GM19035 (cell line): ENCODE results near the gene FMNL2.

Source experiments
- ATAC-seq: cut with Tn5 transposase; IDR thresholded peaks from one replicate; pipeline ENCODE4 v1.9.1; 2021; ENCODE audit not compliant: unreplicated experiment

Gene FMNL2

GRCh38 chr2:152694161-152694661 lies 359.2 kb downstream of the FMNL2 start:
- peak; percentile 45 for ATAC-seq

- no peak for ATAC-seq
Measured at GRCh38 chr2:152695763-152696162, 360.8 kb downstream of the FMNL2 start.

- no peak for ATAC-seq
Measured at GRCh38 chr2:152696476-152696875, 361.5 kb downstream of the FMNL2 start.
